NCI-H2196 treated with DMSO at 0.1 percent for 48 hours (cell line): Measurements from ENCODE around the gene JADE2.

Source experiments
- DNase-seq: peaks from one replicate; lab custom pipeline; 2025; ENCODE audit not compliant: unreplicated experiment; lab: John Stamatoyannopoulos, UW

JADE2 gene

DNA sequence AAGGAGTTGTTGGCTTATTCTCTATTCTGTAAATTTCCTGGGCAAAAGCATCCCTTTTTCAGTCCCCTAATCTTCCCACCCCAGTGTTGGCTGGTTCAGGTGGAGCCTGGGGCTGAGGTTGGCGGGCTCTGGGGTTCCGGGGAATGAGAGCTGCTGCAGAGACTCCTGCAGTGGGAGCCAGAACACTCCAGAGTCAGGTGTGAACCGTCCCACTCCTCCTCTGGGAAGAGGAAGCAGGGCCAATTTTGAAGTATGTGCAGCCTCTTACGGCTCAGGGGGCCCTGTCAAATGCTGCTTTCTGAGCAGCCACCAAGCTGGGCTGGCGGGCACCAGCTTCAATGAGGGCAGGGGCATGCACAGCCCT lies 42.8 kb downstream of the JADE2 start:
- DNase-seq = no peak

DNA sequence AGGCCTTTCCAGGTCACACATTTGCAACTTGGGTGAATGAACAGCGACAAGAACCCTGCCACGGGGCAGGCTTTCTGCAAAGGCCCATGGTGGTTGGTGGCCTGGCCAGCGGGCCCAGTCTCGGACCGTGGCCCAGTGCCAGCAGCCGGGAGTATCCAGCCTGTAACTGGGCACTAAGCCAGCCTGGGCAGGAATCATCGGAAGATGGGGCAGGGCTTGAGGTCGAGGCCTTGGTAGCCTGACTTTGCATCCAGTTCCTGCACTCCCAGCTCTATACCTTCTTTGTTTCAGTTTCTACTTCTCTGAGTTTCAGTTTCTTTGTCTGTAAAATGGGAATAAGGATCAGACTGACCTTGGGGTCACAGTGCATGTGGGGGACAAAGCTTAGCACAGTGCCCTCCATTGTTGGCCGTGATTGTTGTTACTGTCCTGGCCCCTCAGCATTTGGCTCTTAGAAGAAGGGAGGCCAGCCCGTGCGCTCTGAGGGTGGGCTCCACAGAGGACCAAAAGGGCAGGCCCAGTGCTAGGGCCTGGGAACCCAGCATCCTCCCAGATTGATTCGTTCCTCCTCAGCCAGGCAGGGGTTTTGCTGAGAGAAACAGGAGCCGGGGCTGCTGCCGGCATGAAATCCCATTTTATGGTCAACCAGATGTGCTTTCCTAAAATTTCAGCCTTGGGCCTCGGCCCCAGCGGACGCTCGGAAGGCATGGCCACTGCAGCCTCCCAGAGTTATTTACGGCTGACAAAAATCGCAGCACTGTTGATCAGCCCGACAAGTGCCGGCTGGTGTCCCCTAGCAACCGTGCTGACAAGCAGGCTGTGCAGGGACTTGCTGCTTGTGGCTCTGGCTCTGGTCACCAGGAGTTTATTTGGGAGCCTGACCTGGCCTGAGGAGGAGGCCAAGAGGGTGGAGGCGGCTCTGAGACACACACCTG lies 43.6 kb downstream of the JADE2 start:
- peak; percentile 52 for DNase-seq

DNA sequence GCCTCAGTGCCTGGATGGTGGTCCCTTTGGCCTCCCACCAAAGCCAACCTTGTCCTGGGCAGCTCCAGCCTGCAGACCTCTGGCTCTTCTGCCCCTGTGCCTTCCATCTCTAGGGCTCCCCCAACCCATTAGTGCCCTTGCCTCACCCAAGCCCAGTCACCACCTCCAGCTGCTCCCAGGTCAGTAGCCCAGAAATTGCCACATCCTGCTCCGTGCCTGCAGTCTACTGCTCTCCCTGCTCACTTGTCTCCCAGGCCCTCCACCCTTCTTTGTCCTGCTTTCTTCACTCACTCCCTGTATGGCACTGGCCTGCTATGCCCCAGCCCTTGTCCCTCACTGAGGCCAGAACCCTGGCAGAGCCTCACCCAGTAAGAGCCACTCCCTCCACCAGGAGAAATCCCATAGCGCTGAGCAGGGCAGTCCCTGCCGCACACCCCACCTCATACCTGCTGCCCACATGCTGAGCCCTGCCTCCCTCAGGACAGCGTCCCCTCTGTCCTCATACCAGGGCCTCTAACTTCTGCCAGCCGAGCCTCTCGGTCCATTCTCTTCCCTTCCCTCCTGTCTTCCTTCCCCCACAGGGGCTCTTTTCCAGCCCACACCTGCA lies 44.4 kb downstream of the JADE2 start:
- no peak for DNase-seq

DNA sequence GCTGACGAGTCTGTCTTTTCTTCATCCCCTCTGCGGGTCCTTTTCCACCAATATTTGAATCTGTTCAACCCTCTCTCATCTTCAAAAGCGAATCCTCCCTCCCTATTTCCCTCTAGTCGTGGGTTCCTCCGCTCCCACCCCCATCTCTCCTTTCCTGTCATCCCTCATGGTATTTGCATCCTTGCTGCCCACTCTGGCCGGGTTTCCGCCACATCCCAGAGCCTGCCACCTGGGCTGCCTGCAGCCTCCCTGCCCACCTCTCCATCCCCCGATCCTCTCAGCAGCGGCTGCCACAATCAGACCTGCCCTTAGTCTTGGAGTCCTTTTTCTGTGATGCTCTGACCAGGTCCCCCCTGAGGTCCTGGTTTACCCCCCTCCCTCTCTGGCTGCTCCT lies 44.9 kb downstream of the JADE2 start:
- DNase-seq = no peak

DNA sequence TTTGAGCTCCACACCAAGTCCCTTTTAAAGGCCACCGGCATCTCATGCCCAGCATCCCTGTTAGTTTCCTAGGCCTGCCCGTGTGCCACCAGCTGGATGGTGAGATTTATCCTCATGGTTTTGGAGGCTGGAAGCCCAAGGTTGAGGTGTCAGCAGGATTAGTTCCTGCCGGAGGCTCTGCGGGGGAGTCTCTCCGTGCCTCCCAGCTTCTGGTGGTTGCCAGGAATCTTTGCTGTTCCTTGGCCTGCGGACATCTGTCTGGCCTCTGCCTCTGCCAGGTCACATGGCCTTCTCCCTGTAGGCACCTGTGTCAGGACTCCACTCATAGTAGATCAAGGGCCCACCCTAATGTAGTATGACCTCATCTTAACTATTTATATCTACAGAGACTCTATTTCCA lies 45.4 kb downstream of the JADE2 start:
- DNase-seq = no peak

DNA sequence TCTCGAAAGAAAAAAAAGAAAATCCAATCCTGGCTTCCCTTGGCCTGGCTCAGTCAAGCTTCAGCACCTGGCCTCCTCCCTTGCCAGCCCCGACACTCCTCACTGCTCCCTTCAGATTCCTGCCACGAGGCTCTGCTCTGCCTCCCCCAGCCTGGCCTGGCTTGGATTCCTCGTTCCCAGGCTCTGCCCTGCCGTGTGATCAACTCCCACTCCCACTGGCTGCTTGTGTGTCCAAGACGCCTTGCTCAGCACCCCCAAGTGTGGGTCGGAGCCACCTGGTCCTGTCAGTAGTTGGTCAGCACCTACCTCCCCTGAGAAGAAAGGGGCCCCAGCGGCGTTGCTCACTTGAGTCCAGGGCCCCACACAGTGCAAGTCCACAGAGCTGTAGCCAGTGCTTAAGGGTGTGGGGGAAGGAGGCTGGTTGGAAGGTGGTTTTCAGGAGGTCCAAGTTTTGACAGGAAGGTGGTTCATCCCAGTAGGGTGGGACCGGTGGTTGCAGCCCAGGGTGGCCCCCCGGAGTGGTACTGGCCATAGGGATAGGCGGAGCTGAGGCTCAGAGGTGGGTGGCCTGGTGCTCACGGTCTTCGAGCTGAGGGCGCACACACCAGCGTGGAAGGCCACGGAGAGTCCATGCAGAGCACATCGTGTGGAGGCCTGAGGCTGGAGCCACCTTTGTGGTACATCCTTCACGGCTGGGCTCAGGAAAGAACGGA lies 46.4 kb downstream of the JADE2 start:
- DNase-seq = no peak

DNA sequence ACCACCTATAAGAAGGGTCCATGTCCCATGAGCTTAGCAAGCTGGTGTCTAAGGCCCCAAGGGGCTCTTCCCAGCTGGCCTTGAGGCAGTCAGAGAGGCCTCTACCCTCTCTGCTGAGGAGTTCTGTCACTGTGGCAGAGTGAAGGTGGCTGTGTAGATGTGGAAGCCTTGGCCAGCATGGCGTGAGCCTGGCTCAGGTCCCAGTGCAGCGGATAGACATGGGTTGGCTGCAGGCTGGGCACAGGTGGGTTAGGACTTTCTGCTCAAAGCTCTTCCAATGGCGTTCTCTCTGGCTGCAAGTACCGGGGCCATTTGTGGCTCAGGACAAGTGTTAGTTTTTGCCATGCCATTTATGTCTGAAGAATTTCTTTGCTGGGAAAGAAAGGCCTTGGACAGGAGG lies 47.3 kb downstream of the JADE2 start:
- no peak for DNase-seq

DNA sequence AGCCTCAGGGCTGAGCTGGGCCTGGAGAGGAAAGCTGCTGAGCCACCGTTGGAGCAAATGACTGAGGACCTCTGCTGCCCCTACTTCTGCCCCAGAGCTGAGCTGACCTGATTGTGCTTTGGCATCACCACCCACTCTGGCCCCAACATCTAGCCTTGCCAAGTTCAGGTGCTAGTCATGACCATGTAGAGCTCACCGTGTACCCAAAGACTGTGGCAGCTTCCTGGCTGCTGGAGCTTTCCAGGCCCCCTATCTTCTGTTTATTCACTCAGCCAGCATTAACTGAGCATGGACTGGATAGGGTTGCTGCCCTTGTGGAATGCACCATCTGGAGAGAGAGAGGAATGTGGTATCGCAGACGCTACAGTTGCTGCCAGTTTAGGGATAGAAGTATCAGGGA lies 49.1 kb downstream of the JADE2 start:
- DNase-seq = no peak

DNA sequence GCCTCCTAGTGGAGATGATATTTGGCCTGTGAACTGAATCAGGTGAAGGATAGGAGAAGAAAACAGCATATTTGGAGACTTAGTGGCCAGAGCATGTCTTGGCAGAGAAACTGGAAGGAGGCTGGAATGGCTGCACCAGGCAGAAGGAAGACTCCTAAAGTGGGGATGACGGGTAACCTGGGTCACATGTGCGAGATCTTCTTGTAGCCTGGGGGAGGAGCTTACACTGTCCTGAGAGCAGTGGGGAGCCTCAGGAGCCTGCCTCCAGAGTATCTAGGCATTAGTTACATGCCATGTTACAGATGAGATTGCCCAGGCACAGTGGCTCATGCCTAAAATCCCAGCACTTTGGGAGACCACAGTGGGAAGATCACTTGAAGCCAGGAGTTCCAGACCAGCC lies 49.8 kb downstream of the JADE2 start:
- no peak for DNase-seq

DNA sequence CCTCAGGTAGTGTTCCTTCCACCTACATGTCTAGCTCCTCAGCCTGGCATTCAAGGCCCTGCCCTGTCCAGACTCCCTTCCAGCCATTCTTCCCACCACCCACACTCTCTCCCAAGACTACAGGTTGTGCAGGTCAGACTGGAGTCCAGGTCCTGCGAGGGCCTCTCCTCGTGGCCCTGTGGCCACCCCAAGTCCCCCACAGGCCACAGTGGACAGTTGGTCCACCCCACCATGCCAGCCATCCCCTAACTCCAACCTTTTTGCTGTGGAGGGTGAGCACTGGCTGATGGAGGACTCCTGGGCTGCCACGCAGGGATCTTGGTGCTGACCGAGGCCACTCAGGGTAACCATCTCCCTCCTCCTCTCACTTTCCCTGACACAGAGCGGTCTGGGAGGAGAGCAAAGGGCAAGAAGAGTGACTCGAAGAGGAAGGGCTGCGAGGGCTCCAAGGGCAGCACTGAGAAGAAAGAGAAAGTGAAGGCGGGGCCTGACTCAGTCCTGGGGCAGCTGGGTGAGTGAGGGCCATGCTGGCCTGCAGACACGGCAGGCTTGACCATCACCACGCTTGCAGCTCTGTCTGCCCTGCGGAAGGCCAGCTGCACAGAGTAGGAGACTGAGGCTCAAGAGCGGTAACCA lies 51.0 kb downstream of the JADE2 start:
- DNase-seq = no peak

DNA sequence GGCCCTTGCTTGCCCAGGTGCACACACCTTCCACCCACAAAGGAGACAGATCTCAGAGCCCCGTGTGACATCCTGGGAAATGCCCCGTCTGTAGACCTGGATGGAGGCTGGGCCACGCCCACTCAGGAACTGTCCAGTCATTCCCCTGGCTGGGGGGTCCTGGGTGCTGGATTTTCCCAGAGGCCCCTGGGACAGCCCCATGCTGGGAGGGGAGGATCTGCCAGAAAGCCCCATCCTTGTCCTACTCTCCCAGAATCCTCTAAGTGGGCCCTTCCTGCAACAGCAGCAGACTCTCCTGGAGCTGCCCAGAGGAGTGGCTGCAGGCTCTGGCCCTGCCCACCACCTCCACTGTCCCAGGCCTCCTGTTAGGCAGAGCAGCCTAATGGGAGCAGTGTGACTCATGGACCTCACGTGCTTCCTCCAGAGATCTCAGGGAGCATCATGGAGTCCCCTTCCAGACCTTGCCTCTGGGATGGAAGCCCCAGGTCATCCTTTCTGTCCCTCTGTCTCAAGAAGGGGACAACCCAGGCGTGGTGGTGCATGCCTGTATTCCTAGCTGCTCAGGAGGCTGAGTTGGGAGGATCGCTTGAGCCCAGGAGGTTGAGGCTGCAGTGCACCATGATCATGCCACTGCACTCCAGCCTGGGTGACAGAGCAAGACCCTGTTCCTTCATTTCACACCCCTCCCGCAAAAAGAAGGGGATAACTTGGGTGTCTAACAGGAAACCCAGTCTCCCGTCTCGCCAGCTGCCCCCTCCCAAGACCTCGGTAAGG lies 51.7 kb downstream of the JADE2 start:
- no peak for DNase-seq

DNA sequence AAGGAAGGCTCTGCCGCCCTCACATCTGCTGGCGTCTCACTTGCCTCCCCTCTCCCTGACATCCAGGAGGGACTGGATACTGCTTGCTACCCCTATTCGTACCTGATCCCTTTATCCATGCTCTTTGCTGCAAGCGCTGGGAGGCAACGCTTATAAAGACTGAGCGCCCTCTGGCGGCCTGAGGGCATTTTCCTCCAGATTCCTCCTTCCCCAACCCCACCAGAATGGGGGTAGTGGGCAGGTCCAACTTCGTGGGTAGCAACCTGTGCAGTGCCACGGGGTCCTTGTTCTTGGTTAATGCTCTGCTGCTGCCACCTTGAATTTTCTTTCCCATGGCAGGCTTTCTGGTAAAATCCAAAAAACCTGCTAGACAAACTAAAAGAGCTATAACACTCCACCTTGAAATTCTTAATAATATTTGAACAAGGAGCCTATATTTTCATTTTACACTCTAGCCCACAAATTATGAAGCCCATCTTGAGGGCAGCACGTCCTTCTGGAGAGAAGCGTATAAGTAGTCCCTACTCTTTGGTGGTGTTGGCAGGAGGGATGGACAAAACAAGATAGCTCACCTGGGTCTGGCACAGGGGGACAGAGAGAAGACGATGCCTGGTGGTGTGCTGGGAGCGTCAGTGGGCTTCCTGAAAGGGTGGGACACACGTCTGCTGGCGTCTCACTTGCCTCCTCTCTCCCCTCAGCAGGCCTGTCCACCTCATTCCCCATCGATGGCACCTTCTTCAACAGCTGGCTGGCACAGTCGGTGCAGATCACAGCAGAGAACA lies 52.5 kb downstream of the JADE2 start:
- peak; percentile 55 for DNase-seq

DNA sequence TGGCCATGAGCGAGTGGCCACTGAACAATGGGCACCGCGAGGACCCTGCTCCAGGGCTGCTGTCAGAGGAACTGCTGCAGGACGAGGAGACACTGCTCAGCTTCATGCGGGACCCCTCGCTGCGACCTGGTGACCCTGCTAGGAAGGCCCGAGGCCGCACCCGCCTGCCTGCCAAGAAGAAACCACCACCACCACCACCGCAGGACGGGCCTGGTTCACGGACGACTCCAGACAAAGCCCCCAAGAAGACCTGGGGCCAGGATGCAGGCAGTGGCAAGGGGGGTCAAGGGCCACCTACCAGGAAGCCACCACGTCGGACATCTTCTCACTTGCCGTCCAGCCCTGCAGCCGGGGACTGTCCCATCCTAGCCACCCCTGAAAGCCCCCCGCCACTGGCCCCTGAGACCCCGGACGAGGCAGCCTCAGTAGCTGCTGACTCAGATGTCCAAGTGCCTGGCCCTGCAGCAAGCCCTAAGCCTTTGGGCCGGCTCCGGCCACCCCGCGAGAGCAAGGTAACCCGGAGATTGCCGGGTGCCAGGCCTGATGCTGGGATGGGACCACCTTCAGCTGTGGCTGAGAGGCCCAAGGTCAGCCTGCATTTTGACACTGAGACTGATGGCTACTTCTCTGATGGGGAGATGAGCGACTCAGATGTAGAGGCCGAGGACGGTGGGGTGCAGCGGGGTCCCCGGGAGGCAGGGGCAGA lies 53.3 kb downstream of the JADE2 start:
- no peak for DNase-seq

DNA sequence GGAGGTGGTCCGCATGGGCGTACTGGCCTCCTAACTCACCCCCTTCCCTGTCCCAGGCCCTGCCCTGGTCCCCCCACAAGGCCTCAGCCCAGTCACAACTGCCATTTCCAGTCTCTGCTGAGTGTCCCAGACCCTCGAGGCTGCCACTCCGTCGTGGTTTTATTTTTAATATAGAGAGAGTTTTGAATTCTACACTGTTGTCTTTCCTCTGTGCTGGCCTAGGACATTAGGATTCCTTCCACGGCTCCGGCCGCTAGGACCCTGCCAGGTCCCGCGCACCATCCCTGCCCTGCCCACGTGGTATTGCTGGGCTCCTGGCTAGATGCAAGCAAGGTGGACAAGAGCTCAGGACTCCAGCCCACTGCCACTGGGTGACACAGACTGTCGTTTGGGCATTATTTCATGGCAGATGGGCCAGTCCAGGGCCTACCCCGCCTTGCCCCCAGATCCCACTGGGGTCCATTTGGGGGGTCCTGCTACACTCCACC lies 53.9 kb downstream of the JADE2 start:
- no peak for DNase-seq

DNA sequence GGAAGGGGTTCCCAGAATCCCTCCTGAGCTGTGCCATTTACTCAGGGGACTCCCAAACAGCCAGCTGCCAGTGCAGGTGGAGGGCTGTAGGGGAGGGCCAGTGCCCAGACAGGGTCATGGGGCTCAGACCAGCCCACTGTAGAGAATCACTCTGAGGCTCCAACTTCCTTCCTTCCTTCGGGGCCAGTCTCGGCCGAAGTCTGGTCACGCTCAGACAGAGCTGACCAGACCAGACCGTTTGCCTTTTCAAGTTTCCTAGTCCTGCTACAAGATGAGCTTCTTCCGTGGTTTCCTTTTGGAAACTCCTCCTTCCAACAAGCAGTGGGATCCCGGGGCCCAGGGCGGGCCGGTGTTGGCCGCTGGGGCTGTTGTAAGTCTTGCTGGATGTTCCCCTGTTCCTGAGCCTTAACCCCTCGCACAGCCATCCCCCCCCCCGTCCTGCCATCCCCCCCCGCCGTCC lies 54.6 kb downstream of the JADE2 start:
- DNase-seq = no peak

DNA sequence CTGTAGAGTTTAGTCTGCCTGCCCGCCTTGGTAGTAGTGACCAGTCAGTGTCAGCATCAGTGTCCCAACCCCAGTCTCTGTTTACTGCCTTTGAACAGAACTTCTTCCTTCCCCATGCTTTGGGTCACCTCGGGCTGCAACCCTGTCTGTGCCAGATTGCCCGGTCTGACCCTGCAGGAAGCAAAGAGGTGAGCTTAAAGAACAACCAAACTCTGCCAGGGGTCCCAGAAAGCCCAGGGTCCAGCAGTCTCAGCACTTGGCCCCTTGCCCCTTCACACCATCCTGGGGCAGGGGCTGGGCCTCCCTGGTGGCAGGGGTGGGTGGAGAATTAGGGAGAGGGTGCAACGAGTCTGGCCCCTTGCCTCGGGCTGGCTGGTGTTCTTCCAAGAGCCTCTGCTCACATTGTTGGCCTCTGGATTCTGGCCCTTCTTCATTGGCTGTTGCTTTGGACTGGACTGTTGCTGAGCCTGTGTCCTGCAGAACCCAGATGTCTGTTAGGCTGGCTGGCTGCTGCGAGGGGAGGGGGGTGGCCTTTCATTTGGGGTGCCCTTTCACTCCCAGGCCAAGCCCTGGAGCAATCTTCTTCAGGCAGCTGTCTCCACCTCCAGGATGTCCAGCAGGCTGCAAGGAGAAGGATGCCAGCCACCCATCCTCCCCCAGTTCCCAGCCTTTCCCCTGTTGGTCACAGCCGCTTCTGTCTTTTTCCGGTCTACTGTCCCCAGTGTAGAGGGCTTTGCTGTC lies 55.9 kb downstream of the JADE2 start:
- no peak for DNase-seq

DNA sequence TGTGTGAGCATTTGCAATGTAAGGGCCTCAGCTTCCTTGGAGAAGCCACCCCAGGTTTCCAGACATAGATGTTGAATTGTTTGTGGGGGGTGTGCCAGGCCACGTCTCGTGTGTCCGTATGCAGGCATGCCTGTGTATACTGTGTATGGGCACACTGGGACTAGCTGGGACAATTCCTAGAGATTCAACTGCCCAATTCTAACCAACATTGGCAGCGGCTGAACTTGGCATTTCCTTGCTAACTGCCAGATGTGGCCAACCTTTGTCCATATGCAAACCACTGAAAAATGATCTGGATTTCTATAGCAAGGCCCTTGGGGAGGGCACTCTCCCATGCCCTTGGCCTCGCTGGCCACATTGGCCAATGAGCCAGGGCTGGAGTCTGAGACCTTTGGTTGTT lies 56.8 kb downstream of the JADE2 start:
- no peak for DNase-seq

DNA sequence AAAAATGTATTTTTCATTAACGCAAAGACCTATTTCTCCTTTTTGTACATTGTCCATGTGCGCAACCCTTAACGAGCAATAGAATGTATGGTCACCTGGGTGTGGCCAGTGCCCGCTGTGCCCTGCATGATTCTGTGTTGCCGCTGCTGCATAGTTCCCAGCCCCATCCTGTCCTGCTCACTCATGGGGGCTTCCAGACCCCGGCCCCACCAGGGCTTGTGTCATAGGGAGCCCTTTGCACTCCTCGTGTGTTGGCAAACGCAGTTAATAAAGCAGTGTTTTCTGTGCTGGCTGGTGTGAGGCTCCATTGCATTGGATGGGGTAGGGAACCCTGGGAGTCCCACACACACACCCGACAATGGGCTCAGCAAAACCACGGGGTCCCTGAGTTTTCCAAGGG lies 57.5 kb downstream of the JADE2 start:
- DNase-seq = no peak

DNA sequence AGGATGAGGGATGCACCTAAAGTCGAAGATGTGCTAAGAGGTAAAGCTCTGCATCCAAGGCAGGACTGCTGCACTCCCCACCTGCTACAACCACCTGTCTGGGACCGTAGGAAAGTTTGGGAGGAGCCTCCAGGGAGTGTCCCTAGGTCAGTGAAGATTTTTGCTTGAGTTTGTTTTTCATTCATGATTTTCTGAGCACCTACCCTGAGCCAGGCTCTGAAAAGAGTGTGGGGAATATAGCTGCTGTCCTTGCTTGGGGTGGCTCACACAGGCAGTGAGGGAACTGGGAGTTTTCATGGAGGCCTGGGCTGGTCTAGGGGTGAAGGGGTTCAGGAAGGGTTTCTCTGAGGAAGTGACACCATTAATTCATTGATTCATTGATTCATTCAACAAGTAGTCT lies 58.3 kb downstream of the JADE2 start:
- no peak for DNase-seq
